ENCODE data around the gene C1orf53.
"Not testable (repeated sequence)": the region's sequence is repeated elsewhere in the genome, so short reads cannot be mapped to it uniquely, and the experiment has no call there.

Gene C1orf53

GRCh38 chr1:197868751-197869489 is 33.5 kb upstream of the C1orf53 start:
- peak; percentile 75 for DNase-seq (ENCODE audit: low read depth)
- TF ChIP-seq CTCF (IDR thresholded peaks at IDR 0.05; ENCODE audit: insufficient read depth, low read depth, low read length, missing control alignments) = peak; percentile 81
- H3K4me3 ChIP-seq (ENCODE audit: low read length) = no peak overlapping the region

- DNase-seq (ENCODE audit: low read depth) = no peak
- H3K4me3 ChIP-seq (ENCODE audit: low read length) = no peak overlapping the region
- TF ChIP-seq CTCF (IDR thresholded peaks at IDR 0.05; ENCODE audit: insufficient read depth, low read depth, low read length, missing control alignments) = no peak
Measured at GRCh38 chr1:197869490-197870077, 32.8 kb upstream of the C1orf53 start.

GRCh38 chr1:197876894-197877293 is 25.5 kb upstream of the C1orf53 start:
- no peak overlapping the region for H3K4me3 ChIP-seq (ENCODE audit: low read length)
- DNase-seq (ENCODE audit: low read depth) = no peak
- TF ChIP-seq CTCF (IDR thresholded peaks at IDR 0.05; ENCODE audit: insufficient read depth, low read depth, low read length, missing control alignments) = no peak

GRCh38 chr1:197880385-197880784 is 22.0 kb upstream of the C1orf53 start:
- DNase-seq (ENCODE audit: low read depth); H3K4me3 ChIP-seq (ENCODE audit: low read length): not testable (repeated sequence)

GRCh38 chr1:197882241-197882640 is 20.2 kb upstream of the C1orf53 start:
- H3K4me3 ChIP-seq (ENCODE audit: low read length); DNase-seq (ENCODE audit: low read depth): not testable (repeated sequence)

GRCh38 chr1:197884173-197884572 is 18.3 kb upstream of the C1orf53 start:
- H3K4me3 ChIP-seq (ENCODE audit: low read length) = no peak overlapping the region
- TF ChIP-seq CTCF (IDR thresholded peaks at IDR 0.05; ENCODE audit: insufficient read depth, low read depth, low read length, missing control alignments) = no peak
- no peak for DNase-seq (ENCODE audit: low read depth)

GRCh38 chr1:197890936-197891335 is 11.5 kb upstream of the C1orf53 start:
- no peak overlapping the region for H3K4me3 ChIP-seq (ENCODE audit: low read length)
- DNase-seq (ENCODE audit: low read depth) = no peak
- TF ChIP-seq CTCF (IDR thresholded peaks at IDR 0.05; ENCODE audit: insufficient read depth, low read depth, low read length, missing control alignments) = no peak

GRCh38 chr1:197892684-197893083 is 9.7 kb upstream of the C1orf53 start:
- no peak for TF ChIP-seq CTCF (IDR thresholded peaks at IDR 0.05; ENCODE audit: insufficient read depth, low read depth, low read length, missing control alignments)
- DNase-seq (ENCODE audit: low read depth) = no peak
- no peak overlapping the region for H3K4me3 ChIP-seq (ENCODE audit: low read length)
